ENCODE measurements around the gene LNP1.

The LNP1 gene

GRCh38 chr3:100483529-100483928, 82.2 kb downstream of the LNP1 start:
- DNase-seq, result no peak

DNA sequence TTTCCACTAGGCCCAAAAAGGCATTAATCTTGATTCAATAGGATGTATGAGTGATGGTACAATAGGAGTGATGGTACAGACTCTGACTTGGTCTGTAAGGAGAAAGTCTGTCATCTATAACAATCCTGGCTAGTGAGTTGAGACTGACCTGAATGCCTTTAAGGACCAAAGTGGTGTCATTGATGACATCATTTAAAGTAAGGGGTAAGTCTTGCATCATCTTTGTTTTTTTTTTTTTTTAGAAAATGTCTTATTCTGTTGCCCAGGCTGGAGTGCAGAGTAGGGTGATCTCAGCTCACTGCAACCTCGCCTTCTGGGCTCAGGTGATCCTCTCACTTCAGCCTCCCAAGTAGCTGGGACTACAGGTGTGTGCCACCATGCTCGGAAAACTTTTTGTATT, 85.5 kb downstream of the LNP1 start:
- no peak for DNase-seq

DNA sequence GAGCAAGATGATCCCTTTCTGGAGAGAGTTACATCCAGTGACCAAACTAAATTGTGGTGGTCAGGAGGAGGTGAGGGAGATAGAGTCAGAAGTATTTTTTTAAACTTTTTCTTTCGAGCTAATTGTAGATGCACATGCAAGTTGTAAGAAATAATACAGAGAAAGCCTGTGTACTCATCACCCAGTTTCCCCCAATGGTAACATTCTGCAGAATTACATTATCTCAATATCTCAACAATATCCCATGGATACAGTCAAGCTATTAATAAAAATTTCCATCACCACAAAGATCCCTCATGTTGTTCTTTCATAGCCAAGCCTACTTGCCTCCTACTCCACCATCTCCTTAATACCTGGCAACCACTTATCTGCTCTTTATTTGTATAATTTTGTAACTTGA, 87.8 kb downstream of the LNP1 start:
- no peak for DNase-seq

- peak; percentile 90 for DNase-seq
Observed at GRCh38 chr3:100492059-100493006, 91.0 kb downstream of the LNP1 start, which contains the start of gene TMEM45A. Gene TMEM45A, plus strand, starts transcription at chr3:100492619. Its CDS starts 62,593 bp downstream, at chr3:100555212.

DNA sequence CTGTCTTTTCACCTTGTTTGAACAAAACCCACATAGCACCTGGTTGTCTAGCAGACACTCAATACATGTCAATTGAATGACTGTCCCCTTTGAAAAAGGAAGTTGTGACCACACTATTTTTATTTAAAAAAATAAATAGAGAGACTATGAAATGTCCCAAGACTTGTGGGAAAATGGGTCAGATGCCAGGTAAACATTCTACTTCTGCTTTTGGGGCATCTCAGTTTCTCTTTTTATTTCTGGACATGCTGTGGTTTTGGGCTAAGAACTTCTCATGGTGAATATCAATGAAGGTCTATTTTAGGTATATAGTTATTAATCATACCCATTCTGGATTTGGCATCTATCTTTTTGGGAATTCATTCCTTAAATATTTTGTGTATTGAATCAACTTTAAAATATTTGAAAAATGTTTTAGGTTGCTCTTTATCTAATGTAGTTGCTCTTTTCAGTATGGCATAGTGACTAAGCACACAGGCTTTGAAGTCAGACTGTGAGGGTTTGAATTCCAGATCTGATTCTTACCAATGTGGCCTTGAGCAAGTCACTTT, 95.4 kb downstream of the LNP1 start:
- DNase-seq, result no peak

DNA sequence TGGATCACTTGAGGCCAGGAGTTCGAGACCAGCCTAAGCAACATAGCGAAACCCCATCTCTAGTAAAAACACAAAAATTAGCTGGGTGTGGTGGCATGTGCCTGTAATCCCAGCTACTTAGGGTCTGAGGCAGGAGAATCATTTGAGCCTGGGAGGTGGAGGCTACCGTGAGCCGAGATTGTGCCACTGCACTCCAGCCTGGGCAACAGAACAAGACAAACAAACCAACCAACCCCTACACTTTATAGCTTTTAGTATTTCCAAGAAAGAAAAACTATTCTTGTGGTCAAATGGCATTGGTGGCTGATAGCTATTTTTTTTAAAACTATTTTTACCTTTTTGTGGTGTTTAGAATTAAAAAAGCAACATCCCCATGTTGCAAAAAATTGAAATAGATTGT, 98.3 kb downstream of the LNP1 start:
- DNase-seq, result no peak

- no peak for DNase-seq
Observed at GRCh38 chr3:100500320-100500880, 99.1 kb downstream of the LNP1 start.

- no peak for DNase-seq
Observed at GRCh38 chr3:100503448-100503847, 102.1 kb downstream of the LNP1 start.

All from DMS 273 treated with DMSO at 0.1 percent for 48 hours (cell line).